SHP77 (cell line): ENCODE results near the gene OPHN1.
A peak's percentile ranks its signal among the peaks of the same experiment; 100 is the strongest.
"Not testable (repeated sequence)": the region's sequence is repeated elsewhere in the genome, so short reads cannot be mapped to it uniquely, and the experiment has no call there.

Experiments used
- DNase-seq, 2 experiments: peaks; one replicate each; lab custom pipeline; 2025; lab: John Stamatoyannopoulos, UW

OPHN1 gene

DNA sequence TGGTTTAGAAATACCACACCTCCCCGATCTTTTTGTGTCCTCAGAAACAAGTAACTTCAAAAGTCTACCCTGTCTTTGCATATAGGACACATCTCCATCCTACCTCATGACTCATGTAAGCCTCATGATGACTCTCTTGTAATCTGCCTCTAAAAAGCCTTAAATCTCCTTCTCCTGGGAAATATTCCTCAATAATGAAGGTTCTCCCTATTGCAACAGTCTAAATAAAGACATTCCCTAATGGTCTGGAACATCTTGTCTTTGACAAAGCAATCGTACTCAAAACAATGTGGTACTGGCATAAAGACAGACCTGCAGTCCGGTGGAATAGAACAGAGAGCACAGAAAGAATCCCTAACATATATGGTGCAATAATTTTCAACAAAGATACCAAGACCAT is 257.7 kb downstream of the OPHN1 start:
- no peak for DNase-seq

DNA sequence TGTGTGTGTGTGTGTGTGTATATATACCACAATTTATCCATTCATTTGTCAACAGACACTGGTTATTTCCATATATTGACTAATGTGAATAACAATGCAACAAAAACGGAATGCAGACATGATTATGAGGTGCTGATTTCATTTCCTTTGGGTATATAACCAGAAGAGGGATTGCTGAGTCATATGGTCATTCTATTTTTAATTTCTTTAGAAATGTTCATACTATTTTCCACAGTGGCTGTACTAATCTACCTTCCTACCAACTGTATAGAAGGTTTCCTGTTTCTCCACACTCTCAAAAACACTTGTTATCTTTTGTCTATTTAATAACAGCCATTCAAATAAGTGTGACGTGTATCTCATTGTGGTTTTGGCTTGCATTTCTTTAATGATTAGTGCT is 269.9 kb downstream of the OPHN1 start:
- DNase-seq, result no peak

DNA sequence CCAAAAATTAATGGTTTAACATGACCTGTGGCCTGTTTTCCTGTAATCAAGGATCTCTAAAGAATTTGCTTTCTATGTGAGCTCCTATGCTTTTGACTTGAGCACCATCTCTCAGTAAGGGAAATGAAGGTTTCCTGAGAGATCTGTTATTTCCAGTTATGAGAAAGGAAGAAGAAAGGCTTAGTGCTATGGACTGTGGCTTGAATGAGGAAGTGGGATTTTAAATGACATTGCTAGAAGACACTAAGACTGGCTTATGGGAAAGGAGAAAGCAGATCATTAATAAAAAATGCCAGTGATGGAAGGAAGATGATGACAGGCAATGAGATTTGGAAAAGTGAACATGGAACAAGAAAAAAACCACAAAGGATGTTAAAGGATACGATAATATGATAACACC is 285.4 kb downstream of the OPHN1 start:
- no peak for DNase-seq

DNA sequence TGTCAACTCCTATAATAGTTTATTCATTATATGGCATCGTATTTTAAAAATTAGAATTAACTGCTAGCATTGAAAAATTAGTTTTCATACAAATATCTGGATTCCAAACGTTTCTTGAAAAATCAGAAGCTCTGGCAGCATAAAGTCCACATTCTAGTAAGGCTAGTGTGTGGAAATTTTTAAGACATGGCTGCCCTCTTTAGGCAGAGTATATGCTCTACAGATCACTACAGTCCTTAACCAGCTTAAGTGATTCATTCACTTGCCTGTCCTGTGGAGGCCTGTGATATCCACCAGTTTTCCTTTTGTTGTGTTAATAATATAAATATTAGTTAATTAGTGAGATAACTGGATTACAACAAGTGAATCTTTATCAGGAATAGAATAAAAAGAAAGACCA is 287.2 kb downstream of the OPHN1 start:
- peak; percentile 2 to 21 for DNase-seq

DNA sequence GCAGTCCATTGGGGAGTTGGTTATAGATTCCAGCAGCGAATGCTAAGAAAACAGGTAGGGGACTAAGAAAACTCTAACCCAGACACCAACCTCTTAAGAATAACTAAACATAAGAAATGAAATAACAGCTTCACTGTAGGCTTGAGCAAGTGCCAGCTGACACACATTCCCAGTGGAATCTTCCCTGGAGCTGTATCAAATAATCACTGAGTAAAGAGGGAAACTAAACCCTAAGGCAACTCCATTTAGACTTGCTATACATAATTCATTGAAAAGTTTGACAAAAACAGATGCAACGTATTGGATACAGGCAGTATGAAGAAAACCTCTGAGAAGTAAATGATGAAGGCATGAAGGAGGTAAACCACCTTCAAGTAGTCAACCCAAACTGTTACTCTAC is 293.5 kb downstream of the OPHN1 start:
- no peak for DNase-seq

DNA sequence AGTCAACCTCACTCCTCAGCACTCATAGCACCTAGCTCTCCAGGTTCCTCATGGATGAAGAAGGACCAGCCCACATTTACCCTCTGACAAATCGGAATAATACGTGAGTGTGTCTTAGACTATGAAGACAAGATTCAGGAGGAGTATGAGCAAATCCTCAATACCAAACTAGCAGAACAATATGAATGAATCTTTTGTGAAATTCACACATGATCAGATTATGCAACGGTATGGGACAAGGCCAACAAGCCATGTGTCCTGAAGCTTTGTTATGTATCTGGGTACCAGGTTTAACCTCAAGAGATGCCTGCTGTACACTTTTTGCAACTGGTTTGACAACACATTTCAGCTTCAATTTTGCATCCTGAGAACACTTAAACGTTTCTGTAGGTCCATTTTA is 300.1 kb downstream of the OPHN1 start:
- DNase-seq, result no peak

DNA sequence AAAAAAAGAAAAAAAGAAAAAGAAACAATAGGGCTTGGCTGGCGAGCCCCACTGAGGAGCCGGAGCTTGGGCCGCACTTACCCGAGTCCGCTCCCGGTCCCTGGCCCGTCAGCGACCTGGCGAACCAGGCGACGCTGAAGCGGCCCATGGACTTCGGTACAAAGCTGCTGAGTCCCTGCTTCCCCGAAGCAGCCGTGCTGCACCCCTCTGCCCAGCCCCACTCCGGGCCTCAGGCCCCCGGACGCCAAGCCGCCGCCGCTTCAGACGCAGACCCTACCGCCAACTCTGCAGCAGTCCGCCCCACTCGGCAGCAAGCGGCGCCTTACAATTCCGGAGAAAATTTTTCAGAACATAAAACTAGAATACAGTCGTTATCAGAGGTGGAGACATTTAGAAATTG is 300.5 kb downstream of the OPHN1 start:
- DNase-seq, result no peak

DNA sequence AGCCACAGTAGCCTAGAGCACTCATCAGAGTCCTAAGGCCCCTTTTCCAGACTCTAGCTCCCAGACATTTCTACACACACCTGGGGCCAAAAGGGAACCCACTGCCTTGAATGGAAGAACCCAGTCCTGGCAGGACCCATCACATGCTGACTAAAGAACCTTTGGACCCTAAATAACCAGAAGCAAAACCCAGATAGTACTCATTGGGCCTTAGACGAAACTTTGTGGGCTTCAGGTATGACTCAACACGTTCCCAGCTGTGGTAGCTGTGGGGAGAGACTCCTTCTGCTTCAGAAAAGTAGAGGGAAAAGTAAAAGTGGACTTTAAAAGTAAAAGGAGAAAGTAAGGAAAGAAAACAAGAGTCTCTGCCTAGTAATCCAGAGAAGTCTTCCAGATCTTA is 311.5 kb downstream of the OPHN1 start:
- DNase-seq, result no peak

DNA sequence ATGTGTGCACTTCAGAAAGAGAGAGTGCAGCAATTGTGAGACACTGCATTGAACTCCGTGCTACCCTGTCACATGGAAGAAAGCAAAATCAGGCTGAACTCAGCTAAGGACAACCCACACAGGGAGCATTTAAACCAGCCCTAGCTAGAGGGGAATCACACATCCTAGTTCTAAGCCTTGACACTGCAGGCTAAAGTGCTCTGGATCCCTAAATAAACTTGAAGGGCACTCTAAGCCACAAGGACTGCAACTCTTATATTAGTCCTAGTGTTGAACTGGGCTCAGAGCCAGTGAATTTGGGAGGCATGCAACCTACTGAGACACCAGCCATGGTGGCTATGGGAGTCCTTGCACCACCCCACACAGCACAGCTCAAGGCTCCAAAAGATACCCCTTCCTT is 311.9 kb downstream of the OPHN1 start:
- no peak for DNase-seq

DNA sequence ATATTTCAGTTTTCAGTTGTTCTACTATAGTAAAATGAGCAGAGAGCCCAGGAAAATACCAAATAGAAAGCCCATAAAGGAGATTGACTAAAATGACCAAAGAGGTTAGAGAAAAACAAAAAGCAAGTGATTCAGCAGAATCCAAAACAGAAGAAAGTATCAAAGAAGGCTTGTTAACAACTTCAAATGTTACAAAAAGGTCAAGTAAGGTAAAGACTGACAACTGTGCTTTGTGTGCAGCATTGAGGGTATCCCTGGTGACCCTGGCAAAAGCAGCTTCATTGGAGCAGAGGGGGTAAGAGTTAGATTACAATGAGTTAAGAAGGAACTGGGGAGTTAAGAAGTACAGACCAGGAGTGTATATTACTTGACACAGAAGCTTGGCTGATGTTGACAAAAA is 317.9 kb downstream of the OPHN1 start:
- DNase-seq, result no peak

DNA sequence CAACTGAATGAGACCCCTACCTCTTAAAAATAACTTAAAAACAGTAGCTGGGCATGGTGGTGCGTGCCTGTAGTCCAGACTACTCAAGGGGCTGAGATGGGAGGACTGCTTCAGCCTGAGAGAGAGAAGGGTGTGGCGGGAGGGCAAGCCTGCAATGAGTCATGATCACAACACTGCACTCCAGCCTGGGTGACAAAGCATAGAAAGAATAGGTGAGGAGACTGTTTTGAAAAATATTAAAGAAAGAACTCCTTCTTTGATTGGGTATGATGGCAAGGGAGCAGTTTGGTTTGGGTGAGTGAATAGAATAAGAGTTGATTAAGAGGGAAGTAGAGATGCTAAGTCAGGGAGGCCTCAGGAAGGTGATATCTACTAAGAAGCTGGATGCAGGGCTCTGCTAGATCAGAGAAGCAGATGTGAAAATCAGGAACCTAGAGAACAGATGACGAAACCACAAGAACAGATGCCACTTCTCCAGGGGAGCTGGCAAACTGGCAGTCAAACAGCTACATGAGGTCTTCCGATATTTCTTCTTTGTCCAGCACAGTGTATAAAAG is 318.6 kb downstream of the OPHN1 start:
- DNase-seq, result no peak

DNA sequence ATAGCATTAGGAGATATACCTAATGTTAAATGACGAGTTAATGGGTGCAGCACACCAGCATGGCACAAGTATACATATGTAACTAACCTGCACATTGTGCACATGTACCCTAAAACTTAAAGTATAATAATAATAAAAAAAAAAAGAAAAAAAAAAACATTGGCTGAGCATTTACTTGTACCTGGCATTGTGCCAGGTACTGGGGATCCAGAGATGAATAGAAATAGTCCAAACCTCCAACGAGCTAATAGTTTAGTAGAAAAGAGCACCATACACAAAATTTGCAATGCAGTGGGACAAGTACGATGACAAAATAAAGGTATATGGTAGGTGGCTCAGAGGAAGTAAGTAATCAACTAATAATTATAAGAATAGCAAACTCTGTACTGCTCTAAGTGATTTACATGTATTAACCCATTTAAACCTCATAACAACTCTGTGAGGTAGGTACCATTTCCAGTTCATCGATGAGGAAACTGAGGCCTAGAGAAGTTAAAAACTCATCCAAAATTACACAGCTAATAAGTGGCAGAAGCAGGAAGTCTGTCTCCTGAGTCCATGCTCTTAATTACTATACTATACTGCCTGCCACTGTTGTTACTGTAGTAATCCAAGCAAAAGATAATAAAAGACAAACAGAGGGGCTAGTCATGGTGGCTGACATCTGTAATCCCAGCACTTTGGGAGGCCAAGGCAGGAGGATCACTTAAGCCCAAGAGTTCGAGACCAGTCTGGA is 319.3 kb downstream of the OPHN1 start:
- DNase-seq, result no peak

DNA sequence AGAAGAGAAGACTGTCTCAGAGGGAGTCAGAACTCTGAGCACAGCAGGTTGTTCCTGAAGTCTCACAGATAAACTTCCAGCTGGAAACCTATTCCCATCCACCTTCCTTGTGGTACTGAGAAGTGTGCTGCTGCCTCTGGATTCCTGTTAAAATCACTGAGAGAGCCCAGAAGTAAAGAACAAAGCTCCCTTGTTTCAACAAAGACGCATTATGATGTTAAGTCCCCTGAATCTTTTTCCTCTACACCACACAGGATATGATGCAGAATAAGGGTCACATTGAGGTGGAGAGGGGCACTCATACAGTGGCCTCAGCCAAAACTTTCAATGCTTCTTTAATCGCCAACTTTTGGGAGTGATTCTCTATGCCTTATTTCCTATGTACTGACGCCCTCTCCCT is 321.0 kb downstream of the OPHN1 start:
- DNase-seq, result no peak

DNA sequence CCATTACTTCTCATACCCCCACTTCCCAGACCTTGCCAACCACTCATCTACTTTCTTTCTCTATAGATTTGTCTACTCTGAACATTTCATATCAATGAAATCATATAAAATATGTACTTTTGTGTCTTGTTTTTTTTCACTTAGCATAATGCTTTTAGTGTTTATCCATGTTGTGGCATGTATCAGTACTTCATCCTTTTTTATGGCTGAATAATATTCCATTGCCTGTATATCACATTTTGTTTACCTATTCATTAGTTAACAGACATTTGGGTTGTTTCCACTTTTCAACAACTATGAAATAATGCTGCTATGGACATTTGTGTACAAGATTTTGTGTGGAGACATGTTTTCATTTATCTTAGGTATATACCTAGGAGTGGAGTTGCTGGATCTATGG is 324.1 kb downstream of the OPHN1 start:
- no peak for DNase-seq

DNA sequence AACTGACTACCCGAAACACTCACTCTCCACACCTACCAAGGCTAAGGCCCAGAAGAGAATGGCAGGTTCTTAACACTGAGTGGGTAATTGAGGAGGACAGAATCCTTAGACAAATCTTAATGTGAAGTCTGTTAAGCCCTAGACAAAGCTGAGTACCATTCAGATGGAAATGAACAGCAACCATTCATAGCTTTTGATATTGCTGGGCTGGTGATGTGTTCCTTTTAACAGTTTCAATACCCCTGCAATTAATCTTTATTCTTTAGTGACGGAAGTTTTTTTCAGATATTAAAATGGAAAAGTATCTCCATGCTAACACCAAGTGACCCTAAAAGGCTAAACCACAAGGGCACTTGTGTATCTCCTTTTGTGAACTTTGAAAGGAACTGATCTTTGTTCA is 334.9 kb downstream of the OPHN1 start:
- DNase-seq, result no peak

DNA sequence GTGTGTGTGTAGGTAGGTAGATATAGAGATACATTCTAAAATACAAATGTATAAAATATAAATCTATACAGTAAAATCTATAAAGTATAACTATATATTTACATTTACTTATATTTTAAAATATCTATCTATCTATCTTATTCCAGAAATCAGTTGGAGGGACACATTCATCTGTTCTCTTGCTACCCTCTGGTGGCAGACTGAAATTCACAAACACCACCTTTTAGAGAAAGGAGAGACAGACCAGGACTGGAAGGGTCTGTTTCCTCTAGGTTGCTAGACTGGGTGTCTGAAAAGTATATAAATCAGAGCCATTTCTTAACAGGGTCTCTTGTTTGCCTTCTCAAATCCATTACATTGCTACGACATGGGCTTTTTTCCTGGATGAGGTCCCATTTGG is 343.0 kb downstream of the OPHN1 start:
- no peak for DNase-seq

DNA sequence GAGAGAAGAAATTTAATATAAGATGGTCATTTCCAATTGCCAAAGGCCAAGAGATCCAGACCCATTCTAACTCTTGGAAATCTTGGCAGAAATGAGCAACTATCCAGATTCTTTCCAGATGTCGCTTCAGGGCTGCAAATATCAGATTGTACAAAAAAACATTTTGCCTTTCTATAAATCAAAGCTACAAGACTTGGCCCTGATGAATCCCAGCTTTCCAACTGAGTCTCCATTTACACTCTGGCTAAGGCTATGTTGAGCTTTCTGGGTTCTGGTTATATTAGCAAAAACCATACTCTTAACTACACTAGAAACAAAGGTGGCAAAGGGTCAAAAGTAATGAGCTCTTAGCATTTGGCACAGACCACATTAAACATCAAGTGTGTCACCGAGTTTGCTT is 345.8 kb downstream of the OPHN1 start:
- no peak for DNase-seq

DNA sequence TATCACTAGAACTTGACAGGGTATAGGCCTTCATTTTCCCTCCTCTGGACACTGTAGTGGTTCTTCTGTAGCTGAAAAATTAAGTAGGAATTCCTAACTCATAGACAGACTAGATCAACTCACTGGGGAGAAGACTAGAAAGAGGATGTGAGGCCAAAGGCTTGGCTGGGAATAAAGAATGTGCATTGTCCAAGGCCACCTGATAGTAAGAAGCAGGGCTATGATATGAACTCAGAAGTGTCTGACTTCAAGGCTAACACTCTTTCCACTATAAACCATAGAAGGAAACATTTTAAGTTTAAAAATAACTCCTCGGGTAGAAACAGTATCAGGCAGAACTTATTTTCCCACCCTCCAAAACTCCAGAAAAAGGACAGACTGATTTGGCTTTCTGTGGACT is 346.6 kb downstream of the OPHN1 start:
- no peak for DNase-seq

DNA sequence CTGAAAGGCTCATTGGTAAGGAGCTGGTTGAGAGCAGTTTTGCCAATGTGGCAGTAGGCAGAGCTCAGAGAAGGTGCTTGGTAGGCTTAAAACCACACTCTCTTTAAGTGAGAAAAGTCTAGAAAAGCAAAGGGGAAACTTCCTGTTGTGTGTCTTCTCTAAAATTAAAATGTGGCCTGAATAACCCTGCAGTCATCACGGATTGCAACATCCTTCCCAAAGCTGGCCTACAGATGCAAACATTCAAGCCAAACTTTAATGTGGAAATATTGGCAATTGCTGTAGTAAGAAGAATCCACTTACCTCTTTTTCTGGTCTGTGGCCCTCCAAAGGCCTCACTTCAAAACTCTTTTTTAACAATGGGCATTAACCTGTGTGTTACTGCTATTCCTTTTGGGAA is 348.5 kb downstream of the OPHN1 start:
- DNase-seq, result no peak

DNA sequence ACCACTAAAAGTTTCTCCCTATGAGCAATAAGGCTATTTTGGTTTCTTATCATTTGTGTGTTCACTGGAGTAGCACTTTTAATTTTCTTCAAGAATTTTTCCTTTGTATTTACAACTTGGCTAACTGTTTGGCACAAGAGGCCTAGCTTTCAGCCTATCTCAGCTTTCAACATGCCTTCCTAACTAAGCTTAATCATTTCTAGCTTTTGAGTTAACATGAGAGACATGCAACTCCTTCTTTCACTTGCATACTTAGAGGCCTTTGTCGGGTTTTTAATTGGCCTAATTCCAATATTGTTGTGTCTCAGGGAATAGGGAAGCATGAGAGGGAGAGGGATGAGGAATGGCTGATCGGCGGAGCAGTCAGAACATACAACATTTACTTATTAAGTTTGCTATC is 349.8 kb downstream of the OPHN1 start:
- no peak for DNase-seq

DNA sequence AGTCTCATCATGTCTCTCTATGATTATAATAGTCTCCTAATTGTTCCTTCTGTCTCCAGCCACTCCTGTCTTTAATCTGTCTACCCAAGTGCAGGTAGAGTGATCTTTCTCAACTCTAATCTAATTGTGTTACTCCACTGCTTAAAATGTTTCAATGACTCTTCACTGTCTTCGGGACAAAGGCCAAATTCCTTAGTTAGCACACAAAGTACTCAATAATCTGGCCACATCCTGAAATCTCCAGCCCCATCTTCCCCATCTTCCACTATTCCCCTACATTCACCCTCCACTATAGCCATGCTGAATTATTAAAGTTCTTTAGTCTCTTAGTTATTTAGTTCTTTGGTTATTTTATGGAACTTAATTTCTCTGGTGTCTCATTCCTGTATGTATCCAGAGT is 353.3 kb downstream of the OPHN1 start:
- DNase-seq, result no peak

DNA sequence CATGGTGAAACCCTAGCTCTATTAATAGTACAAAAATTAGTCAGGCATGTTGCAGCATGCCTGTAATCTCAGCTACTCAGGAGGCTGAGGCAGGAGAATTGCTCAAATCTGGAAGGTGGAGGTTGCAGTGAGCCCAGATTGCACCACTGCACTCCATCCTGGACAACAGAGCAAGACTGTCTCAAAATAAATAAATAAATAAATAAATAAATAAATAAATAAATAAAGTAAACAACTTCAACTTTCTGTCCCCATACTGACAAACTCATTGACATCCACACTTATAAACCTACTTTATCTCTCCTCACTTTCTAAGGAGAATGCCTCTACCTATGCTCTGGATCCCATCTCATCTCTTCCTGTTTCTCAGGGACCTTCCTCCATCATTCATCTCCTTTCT is 354.5 kb downstream of the OPHN1 start:
- DNase-seq, result not testable (repeated sequence)

DNA sequence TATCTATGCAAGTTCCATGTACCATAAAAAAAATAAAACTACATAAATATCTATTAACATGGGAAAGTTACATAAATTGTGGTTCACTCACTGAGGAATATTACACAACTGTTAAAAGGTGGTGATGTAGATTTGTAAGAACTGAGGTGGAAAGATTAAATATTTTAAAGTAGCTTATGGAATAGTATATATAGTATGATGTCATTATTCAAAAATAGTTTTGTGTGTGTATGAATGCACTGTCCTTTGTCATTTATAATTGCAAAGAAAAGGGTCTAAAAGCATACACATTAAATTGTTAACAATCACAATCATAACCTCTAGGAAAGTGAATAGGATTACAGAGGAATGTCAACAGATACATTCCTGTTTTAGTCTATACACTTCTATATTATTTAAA is 355.9 kb downstream of the OPHN1 start:
- DNase-seq, result no peak

DNA sequence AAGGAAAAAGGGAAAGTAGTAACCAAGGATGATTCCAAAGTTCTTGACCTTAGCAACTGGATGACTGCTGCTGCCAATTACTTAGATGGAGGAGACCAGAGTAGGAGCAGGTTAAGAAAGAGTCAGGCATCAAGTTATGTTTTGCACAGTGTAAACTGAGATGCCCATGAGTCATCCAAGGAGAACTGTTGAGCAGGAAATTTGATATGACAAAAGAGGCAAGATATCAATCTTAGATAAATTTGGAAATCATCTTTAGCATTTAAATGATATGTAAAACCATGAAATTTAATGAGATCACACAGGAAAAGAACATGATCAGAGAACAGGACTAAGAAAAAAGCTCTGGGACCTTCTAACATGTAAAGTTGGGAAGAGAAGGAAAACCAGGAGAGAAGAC is 361.3 kb downstream of the OPHN1 start:
- DNase-seq, result no peak
